HAP-1 (cell line): Measurements from ENCODE around the gene RBCK1.
A peak's percentile ranks its signal among the peaks of the same experiment; 100 is the strongest.

Experiments
- DNase-seq, 2 experiments: peaks; one replicate each; pipeline ENCODE4 v3.0.0-alpha.2; 2016 to 2020; ENCODE audit warnings: low spot score in 2 of 2
- H3K27me3 ChIP-seq: fragments of 250-450 bp; sonication (Bioruptor Pico); 2 replicates; pipeline ENCODE4 v1.5.1; 2020; ENCODE audit warnings: low read depth, mild to moderate bottlenecking, moderate library complexity
- H3K36me3 ChIP-seq: fragments of 250-450 bp; sonication (Bioruptor Pico); replicated peaks from 2 replicates; pipeline ENCODE4 v1.5.1; 2020; ENCODE audit warnings: mild to moderate bottlenecking
- H3K4me1 ChIP-seq: fragments of 250-450 bp; sonication (Bioruptor Pico); 2 replicates; pipeline ENCODE4 v1.5.1; 2020; ENCODE audit warnings: mild to moderate bottlenecking
- H3K4me3 ChIP-seq: fragments of 250-450 bp; sonication (Bioruptor Pico); 2 replicates; pipeline ENCODE4 v1.5.1; 2020; ENCODE audit warnings: mild to moderate bottlenecking, moderate library complexity
- H3K9me3 ChIP-seq: fragments of 250-450 bp; sonication (Bioruptor Pico); 2 replicates; pipeline ENCODE4 v1.5.1; 2020; ENCODE audit warnings: mild to moderate bottlenecking, moderate library complexity
- in situ Hi-C: fragments of 300-500 bp; cut with MboI; formaldehyde crosslinking; loops from 3 replicates; pipeline ENCODE4 v1.14.3; 2020; ENCODE audit warnings: low sequenced_read_pairs, inconsistent platforms, mixed read lengths

Gene RBCK1

GRCh38 chr20:427849-428657 lies 20.0 kb downstream of the RBCK1 start:
- Histone ChIP-seq H3K4me3 (no peak overlapping the region), H3K36me3 (peaks cover 61% of the 10 kb centered on the region), H3K27me3 (no peaks in the 10 kb centered on the region), H3K4me1 (no peaks in the 10 kb centered on the region), H3K9me3 (no peaks in the 10 kb centered on the region)
- DNase-seq, result no peak
- in situ Hi-C loops, result no loop called here

- H3K36me3 ChIP-seq, result peaks cover 54% of the 10 kb centered on the region
- peaks cover 3% of the 10 kb centered on the region; the same call in 1 of the 2 replicates for H3K4me1 ChIP-seq
- no peaks in the 10 kb centered on the region for H3K9me3 ChIP-seq
- H3K4me3 ChIP-seq, result no peak overlapping the region
- H3K27me3 ChIP-seq, result no peaks in the 10 kb centered on the region
- no peak for DNase-seq
- in situ Hi-C loops, result no loop called here
These were observed 20.6 kb downstream of the RBCK1 start for GRCh38 chr20:428658-429200.

- no peak for DNase-seq
- no peaks in the 10 kb centered on the region for H3K9me3 ChIP-seq
- in situ Hi-C loops, result no loop called here
- H3K27me3 ChIP-seq, result no peaks in the 10 kb centered on the region
- H3K4me3 ChIP-seq, result no peak overlapping the region
- peaks cover 53% of the 10 kb centered on the region for H3K36me3 ChIP-seq
- H3K4me1 ChIP-seq, result peaks cover 17% of the 10 kb centered on the region
These were observed 22.2 kb downstream of the RBCK1 start for GRCh38 chr20:430091-430999.

GRCh38 chr20:431012-431904 lies 23.2 kb downstream of the RBCK1 start:
- H3K27me3 ChIP-seq, result no peaks in the 10 kb centered on the region
- in situ Hi-C loops, result no loop called here
- peaks cover 22% of the 10 kb centered on the region for H3K4me1 ChIP-seq
- peaks cover 58% of the 10 kb centered on the region for H3K36me3 ChIP-seq
- no peak overlapping the region for H3K4me3 ChIP-seq
- peak; percentile 62 to 74 for DNase-seq
- no peaks in the 10 kb centered on the region for H3K9me3 ChIP-seq

- in situ Hi-C loops, result no loop called here
- H3K9me3 ChIP-seq, result no peaks in the 10 kb centered on the region
- peaks cover 22% of the 10 kb centered on the region for H3K4me1 ChIP-seq
- peaks cover 62% of the 10 kb centered on the region for H3K36me3 ChIP-seq
- no peak for DNase-seq
- H3K4me3 ChIP-seq, result no peak overlapping the region
- no peaks in the 10 kb centered on the region for H3K27me3 ChIP-seq
These were observed 24.1 kb downstream of the RBCK1 start for GRCh38 chr20:432208-432607.

- Histone ChIP-seq H3K27me3 (no peaks in the 10 kb centered on the region), H3K4me1 (peaks cover 22% of the 10 kb centered on the region), H3K36me3 (peaks cover 62% of the 10 kb centered on the region), H3K4me3 (no peak overlapping the region), H3K9me3 (no peaks in the 10 kb centered on the region)
- in situ Hi-C loops, result no loop called here
- DNase-seq, result no peak
These were observed 24.7 kb downstream of the RBCK1 start for GRCh38 chr20:432677-433299.

GRCh38 chr20:433300-433975 lies 25.3 kb downstream of the RBCK1 start:
- no peak overlapping the region for H3K4me3 ChIP-seq
- H3K36me3 ChIP-seq, result peaks cover 61% of the 10 kb centered on the region
- peaks cover 22% of the 10 kb centered on the region for H3K4me1 ChIP-seq
- no peak for DNase-seq
- H3K9me3 ChIP-seq, result no peaks in the 10 kb centered on the region
- in situ Hi-C loops, result no loop called here
- H3K27me3 ChIP-seq, result no peaks in the 10 kb centered on the region

- peaks cover 22% of the 10 kb centered on the region for H3K4me1 ChIP-seq
- in situ Hi-C loops, result no loop called here
- DNase-seq, result peak; percentile 91 to 97
These were observed 26.1 kb downstream of the RBCK1 start for GRCh38 chr20:434221-434620.

GRCh38 chr20:434661-435419 lies 26.7 kb downstream of the RBCK1 start:
- no peaks in the 10 kb centered on the region for H3K27me3 ChIP-seq
- peaks cover 22% of the 10 kb centered on the region for H3K4me1 ChIP-seq
- in situ Hi-C loops, result no loop called here
- H3K9me3 ChIP-seq, result no peaks in the 10 kb centered on the region
- no peak overlapping the region for H3K4me3 ChIP-seq
- DNase-seq, result peak in 1 of 2 experiments; percentile 70
- peaks cover 61% of the 10 kb centered on the region for H3K36me3 ChIP-seq

More at GRCh38 chr20:434221-434620, 26.1 kb downstream of the RBCK1 start:
- Histone ChIP-seq H3K9me3 (no peaks in the 10 kb centered on the region), H3K27me3 (no peaks in the 10 kb centered on the region), H3K36me3 (peaks cover 63% of the 10 kb centered on the region), H3K4me3 (no peak overlapping the region)

GRCh38 chr20:435558-435957 lies 27.5 kb downstream of the RBCK1 start:
- no peaks in the 10 kb centered on the region for H3K27me3 ChIP-seq
- H3K9me3 ChIP-seq, result no peaks in the 10 kb centered on the region
- peaks cover 22% of the 10 kb centered on the region for H3K4me1 ChIP-seq
- no peak for DNase-seq
- in situ Hi-C loops, result no loop called here
- peaks cover 61% of the 10 kb centered on the region for H3K36me3 ChIP-seq
- no peak overlapping the region for H3K4me3 ChIP-seq

- no peak overlapping the region for H3K4me3 ChIP-seq
- H3K9me3 ChIP-seq, result no peaks in the 10 kb centered on the region
- in situ Hi-C loops, result no loop called here
- peaks cover 22% of the 10 kb centered on the region for H3K4me1 ChIP-seq
- H3K36me3 ChIP-seq, result peaks cover 68% of the 10 kb centered on the region
- no peaks in the 10 kb centered on the region for H3K27me3 ChIP-seq
- no peak for DNase-seq
These were observed 28.4 kb downstream of the RBCK1 start for GRCh38 chr20:436476-436875.
